ENCODE measurements around the gene CRB2.

DNA sequence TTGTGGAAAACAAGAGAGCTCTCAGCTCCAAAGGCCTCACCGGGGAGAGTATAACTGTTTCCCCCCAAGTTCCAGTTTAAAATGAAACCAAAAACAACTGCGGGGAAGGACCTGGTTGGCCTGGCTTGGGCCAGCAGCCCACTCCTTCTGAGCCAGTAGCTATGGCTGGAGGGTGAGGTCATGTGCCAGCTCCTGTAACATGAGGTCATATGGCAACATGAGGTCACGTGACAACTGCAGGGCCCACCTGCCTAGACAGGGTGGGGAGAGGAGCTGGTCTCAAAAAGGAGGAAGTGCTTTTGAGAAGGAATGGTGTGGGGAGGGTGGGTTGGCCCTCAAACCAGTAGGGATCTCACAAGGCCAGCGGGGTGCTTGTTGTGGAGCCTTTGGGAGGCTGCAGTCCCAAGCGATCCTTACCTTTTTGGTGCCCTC lies 29.3 kb upstream of the CRB2 start:
- TF ChIP-seq SUZ12 (IDR thresholded peaks at IDR 0.05) = no peak
- no peak for TF ChIP-seq FOXK2 (IDR thresholded peaks at IDR 0.05)
- no peak for TF ChIP-seq NFRKB (IDR thresholded peaks at IDR 0.05)
- no peak for TF ChIP-seq HDGF (IDR thresholded peaks at IDR 0.05; ENCODE audit: borderline replicate concordance)
- TF ChIP-seq, protein P1, sequence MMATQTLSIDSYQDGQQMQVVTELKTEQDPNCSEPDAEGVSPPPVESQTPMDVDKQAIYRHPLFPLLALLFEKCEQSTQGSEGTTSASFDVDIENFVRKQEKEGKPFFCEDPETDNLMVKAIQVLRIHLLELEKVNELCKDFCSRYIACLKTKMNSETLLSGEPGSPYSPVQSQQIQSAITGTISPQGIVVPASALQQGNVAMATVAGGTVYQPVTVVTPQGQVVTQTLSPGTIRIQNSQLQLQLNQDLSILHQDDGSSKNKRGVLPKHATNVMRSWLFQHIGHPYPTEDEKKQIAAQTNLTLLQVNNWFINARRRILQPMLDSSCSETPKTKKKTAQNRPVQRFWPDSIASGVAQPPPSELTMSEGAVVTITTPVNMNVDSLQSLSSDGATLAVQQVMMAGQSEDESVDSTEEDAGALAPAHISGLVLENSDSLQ (IDR thresholded peaks at IDR 0.05) = no peak
- no peak for TF ChIP-seq SP1 (IDR thresholded peaks at IDR 0.05)
- TF ChIP-seq BHLHE40 (IDR thresholded peaks at IDR 0.05; ENCODE audit: borderline replicate concordance) = no peak
- TF ChIP-seq ZNF384 (IDR thresholded peaks at IDR 0.05) = no peak
- TF ChIP-seq ELF4 (IDR thresholded peaks at IDR 0.05) = no peak
- TF ChIP-seq TARDBP (IDR thresholded peaks at IDR 0.05) = no peak
- no peak for TF ChIP-seq FOXA1 (IDR thresholded peaks at IDR 0.05)
- no peak for TF ChIP-seq FOXM1 (IDR thresholded peaks at IDR 0.05; ENCODE audit: borderline replicate concordance)
- no peak for TF ChIP-seq ARNT (IDR thresholded peaks at IDR 0.05)
